BE2C (cell line): ENCODE data around the gene C20orf96.
"Not testable (repeated sequence)": the region's sequence is repeated elsewhere in the genome, so short reads cannot be mapped to it uniquely, and the experiment has no call there.

ENCODE experiments used
- DNase-seq: peaks from one replicate; pipeline ENCODE4 v3.0.0-alpha.2; 2020
- H3K27me3 ChIP-seq: fragments of 250-450 bp; sonication (Bioruptor Pico); 2 replicates; pipeline ENCODE4 v1.5.1; 2020; ENCODE audit warnings: mild to moderate bottlenecking
- H3K36me3 ChIP-seq: fragments of 250-450 bp; sonication (Bioruptor Pico); 2 replicates; pipeline ENCODE4 v1.5.1; 2020; ENCODE audit warnings: mild to moderate bottlenecking
- H3K4me1 ChIP-seq: fragments of 250-450 bp; sonication (Bioruptor Pico); 2 replicates; pipeline ENCODE4 v1.5.1; 2020
- H3K4me3 ChIP-seq: 2 replicates; pipeline ENCODE4 v1.5.1; 2011; ENCODE audit warnings: low read depth, low read length
- H3K9me3 ChIP-seq: fragments of 250-450 bp; sonication (Bioruptor Pico); 2 replicates; pipeline ENCODE4 v1.5.1; 2020
- CTCF ChIP-seq: IDR thresholded peaks from 2 replicates; pipeline ENCODE4 v1.5.1; 2012; ENCODE audit warnings: mild to moderate bottlenecking, low read depth, low read length

Gene C20orf96

GRCh38 chr20:259981-260380, 30.6 kb downstream of the C20orf96 start:
- Histone ChIP-seq H3K36me3 (no peaks in the 10 kb centered on the region), H3K4me3 (no peak overlapping the region), H3K4me1 (no peaks in the 10 kb centered on the region), H3K9me3 (no peaks in the 10 kb centered on the region), H3K27me3 (no peaks in the 10 kb centered on the region)
- no peak for DNase-seq
- TF ChIP-seq CTCF, result no peak

- H3K27me3 ChIP-seq, result no peaks in the 10 kb centered on the region
- H3K4me1 ChIP-seq, result no peaks in the 10 kb centered on the region
- H3K4me3 ChIP-seq, result no peak overlapping the region
- DNase-seq, result no peak
- TF ChIP-seq CTCF, result no peak
- H3K36me3 ChIP-seq, result no peaks in the 10 kb centered on the region
- H3K9me3 ChIP-seq, result no peaks in the 10 kb centered on the region
Measured at GRCh38 chr20:258963-259362, 31.6 kb downstream of the C20orf96 start.

- H3K27me3 ChIP-seq, result no peaks in the 10 kb centered on the region
- DNase-seq, result no peak
- no peaks in the 10 kb centered on the region for H3K4me1 ChIP-seq
- no peak for TF ChIP-seq CTCF
- no peaks in the 10 kb centered on the region for H3K9me3 ChIP-seq
- H3K4me3 ChIP-seq, result no peak overlapping the region
- no peaks in the 10 kb centered on the region for H3K36me3 ChIP-seq
Measured at GRCh38 chr20:258269-258858, 32.2 kb downstream of the C20orf96 start.

- Histone ChIP-seq H3K4me1 (no peaks in the 10 kb centered on the region), H3K36me3 (no peaks in the 10 kb centered on the region), H3K27me3 (no peaks in the 10 kb centered on the region), H3K9me3 (no peaks in the 10 kb centered on the region), H3K4me3 (no peak within 1 kb of the TSS)
- TF ChIP-seq CTCF, result no peak
- DNase-seq, result peak; percentile 25
Measured at GRCh38 chr20:257419-257818, 33.1 kb downstream of the C20orf96 start, which contains the start of gene DEFB132. DEFB132 (plus strand) TSS chr20:257724; CDS start chr20:257779, 55 bp downstream.

- H3K36me3 ChIP-seq, H3K4me1 ChIP-seq, H3K27me3 ChIP-seq, DNase-seq, H3K9me3 ChIP-seq, H3K4me3 ChIP-seq: not testable (repeated sequence)
Measured at GRCh38 chr20:253447-253846, 37.1 kb downstream of the C20orf96 start.

GRCh38 chr20:252801-253200, 37.7 kb downstream of the C20orf96 start:
- no peak for TF ChIP-seq CTCF
- DNase-seq, result no peak
- Histone ChIP-seq H3K4me1 (no peaks in the 10 kb centered on the region), H3K27me3 (no peaks in the 10 kb centered on the region), H3K4me3 (no peak overlapping the region), H3K36me3 (no peaks in the 10 kb centered on the region), H3K9me3 (no peaks in the 10 kb centered on the region)

- Histone ChIP-seq H3K36me3 (no peaks in the 10 kb centered on the region), H3K4me1 (no peaks in the 10 kb centered on the region), H3K4me3 (no peak overlapping the region), H3K9me3 (no peaks in the 10 kb centered on the region), H3K27me3 (no peaks in the 10 kb centered on the region)
- TF ChIP-seq CTCF, result no peak
- no peak for DNase-seq
Measured at GRCh38 chr20:251354-251753, 39.2 kb downstream of the C20orf96 start.
